Right ventricle myocardium inferior (tissue), 1 donor: ENCODE measurements around the gene LGALS9C. TPM values are rescaled to one million over a fixed set of nuclear protein-coding genes. Genes with fewer than 3 reads are reported as not detected.
"Not testable (repeated sequence)": the region's sequence is repeated elsewhere in the genome, so short reads cannot be mapped to it uniquely, and the experiment has no call there.

Experiments used
- ATAC-seq: fragments of 200-7000 bp; cut with Tn5 transposase; one replicate; pipeline ENCODE4 v1.9.1; 2020; ENCODE audit warnings: mild to moderate bottlenecking, moderate library complexity
- DNase-seq: peaks from one replicate; pipeline ENCODE4 v3.0.0; 2021; ENCODE audit errors: missing footprints
- intact Hi-C: fragments of 100-400 bp; cut with DNase I; formaldehyde crosslinking; loops from one replicate; pipeline ENCODE4 v1.11.0; 2022
- total RNA-seq: library from RNA; stranded (reverse); fragmentation: NEBNext Ultra II Directional; extraction: Animal tissue kit (Norgen Biotek cat#: 25700); gene quantifications from one replicate; pipeline ENCODE4 v1.2.1, GENCODE V29; 2021
- donor health status: DM: no; HTN: yes; CAD: no; lungs with severe emphysema.

Gene LGALS9C
- total RNA-seq, 1 donor from 2014 or later, result not detected

DNA sequence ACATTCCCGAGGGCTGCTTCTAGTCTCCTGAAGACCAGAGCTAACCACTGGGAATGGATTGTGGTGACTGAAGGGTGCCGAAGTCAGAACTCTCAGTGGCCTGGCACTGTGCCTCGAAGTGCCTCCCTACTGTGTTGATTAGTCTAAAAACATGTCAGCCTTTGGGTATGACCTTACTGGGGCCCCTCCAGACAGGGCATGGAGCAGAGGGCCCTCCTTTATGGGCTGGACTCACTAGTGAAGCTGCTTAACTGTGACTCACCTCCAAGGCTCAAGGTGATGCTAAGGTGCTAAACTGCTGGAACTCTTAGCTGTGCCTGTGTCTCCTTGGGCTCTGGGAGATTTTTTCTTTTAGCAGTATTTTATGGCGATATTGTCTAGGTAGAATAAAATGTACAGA, 2.6 kb upstream of the LGALS9C start:
- ATAC-seq, DNase-seq, intact Hi-C loops: not testable (repeated sequence)

DNA sequence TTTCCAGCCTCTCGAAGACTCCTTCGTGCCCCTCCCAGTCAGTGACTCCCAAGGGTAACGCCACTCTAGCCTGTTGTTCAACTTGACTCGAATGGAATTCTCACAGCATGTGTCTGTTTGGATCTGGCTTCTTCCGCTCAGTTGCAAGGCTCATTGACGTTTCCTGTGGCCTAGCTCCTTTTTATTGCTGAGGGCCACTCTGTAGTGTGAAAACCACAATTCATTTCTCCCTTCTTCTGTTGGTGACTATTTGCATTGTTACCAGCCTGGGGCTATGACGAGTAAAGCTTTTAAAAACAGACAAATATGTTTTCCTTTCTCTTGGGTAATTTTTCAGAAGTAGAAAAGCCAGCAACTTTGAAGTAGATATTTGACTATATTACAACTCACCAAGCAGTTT, 1.8 kb upstream of the LGALS9C start:
- intact Hi-C loops, ATAC-seq, DNase-seq: not testable (repeated sequence)

DNA sequence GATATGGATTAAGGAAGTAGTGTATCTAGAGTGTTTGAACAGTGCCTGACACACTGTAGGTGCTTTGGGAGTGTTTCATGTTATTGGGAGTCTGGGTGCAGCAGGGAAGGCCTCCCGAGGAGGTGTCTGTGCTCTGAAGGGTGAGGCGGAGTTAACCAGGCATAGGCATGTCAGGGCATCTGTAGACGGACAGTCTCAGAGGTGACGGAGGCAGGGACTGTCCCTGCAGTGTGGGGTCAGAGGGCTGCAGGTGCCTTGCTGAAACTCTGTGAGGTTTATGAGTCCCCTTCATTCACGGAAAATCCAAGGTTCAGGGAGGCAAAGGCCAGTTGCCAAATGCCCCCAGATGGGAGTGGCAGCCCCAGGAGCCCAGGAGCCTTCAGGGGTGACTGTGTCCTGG, 778 bp downstream of the LGALS9C start:
- intact Hi-C loops, ATAC-seq, DNase-seq: not testable (repeated sequence)

DNA sequence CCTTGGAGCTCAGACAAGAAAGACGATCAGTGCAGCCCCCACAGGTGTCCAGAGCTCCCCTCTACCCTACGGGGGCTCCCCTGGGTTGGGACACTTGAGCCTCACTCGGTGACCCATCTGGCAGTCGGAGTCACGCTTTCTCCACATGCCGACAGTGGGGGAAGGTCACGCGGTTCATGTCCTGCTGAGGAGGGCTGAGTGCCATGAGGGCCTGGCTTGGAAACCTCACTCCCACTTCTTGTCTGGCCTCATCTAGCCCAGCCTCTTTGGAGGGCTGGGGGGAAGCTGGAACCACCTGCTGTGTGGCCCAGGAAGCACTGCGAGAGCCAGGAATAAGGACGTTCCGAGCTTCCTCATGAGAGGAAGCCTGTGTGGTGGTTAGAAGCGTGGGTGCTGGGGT, 1.8 kb downstream of the LGALS9C start:
- DNase-seq, intact Hi-C loops: not testable (repeated sequence)
- peak; percentile 64 for ATAC-seq

DNA sequence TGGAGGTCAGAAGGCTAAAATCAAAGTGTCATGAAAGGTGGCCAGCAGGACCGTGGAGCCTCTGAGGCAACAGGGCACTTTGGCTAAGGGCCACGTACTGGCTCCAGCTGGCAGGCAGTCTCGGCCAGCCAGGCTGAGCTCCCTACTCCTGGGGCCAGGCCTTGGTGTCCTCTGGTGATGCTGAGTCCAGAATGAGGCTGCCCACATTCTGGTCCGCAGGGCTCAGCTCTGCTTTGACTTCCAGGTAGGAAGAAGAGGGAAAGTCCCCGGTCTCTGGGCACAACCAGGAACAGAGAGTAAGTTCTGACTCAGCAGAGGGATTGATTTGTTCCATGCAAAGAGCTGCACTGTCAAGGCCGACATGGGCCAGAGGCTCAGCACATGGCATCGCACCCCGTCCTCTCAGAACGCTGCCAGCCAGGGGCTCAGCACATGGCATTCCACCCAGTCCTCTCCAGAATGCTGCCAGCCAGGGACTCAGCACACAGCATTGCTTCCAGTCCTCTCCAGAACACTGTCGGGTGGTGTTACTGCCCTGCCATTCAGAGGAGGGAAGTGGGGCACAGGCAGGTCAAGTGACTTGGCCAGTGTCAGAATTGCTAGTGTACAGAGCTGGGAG, 2.5 kb downstream of the LGALS9C start:
- intact Hi-C loops, DNase-seq: not testable (repeated sequence)
- ATAC-seq, result peak; percentile 55

DNA sequence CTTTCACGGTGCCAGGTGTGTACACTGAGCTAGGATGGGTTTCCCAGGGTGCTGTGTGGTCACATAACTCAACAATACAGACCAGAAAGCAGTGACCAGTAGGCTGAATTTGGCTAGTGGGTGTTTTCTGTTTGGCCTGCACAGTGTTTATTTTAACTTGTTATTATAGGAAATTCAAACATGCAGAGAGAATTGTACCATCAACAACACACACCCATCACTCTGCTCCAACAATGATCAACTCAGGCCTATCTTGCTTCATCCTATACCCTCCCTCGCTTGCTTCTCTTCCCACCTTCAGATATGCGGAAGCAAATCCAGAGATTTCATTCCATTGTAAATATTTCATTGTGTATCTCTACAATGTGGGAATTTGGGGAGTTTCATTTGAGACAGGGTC, 5.2 kb downstream of the LGALS9C start:
- ATAC-seq, intact Hi-C loops, DNase-seq: not testable (repeated sequence)

DNA sequence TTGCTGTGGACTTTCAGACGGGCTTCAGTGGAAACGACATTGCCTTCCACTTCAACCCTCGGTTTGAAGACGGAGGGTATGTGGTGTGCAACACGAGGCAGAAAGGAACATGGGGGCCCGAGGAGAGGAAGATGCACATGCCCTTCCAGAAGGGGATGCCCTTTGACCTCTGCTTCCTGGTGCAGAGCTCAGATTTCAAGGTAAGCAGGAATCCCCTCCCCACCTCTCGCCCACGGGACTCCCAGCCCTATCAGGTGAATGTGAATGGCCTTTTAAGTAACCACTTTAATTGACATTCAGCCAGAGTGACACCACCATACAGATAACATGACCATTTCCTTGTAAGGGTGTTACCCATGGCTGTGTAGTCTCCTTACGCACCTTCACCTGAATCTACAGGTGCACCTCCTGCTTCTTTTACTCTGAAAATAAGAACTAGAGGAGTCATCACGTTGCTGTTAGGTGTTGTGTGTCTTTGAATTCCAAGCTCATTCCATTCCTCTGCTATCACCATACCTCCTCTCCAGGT, 9.4 kb downstream of the LGALS9C start:
- ATAC-seq, intact Hi-C loops, DNase-seq: not testable (repeated sequence)

DNA sequence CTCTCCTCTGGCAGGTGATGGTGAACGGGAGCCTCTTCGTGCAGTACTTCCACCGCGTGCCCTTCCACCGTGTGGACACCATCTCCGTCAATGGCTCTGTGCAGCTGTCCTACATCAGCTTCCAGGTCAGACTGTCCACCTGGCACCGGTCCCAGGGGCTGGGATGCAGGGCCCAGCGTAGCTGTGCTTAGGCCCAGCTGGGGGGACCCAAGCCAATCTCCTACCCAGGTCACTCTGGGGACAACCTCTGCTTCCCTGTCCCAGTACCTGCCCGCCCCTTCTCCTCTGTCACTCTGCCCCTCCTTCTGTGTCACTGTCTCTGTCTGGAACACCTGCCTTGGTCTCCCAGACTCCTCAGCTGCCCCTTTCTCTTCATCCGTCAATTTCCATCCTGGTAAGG, 11.0 kb downstream of the LGALS9C start:
- DNase-seq, intact Hi-C loops, ATAC-seq: not testable (repeated sequence)

DNA sequence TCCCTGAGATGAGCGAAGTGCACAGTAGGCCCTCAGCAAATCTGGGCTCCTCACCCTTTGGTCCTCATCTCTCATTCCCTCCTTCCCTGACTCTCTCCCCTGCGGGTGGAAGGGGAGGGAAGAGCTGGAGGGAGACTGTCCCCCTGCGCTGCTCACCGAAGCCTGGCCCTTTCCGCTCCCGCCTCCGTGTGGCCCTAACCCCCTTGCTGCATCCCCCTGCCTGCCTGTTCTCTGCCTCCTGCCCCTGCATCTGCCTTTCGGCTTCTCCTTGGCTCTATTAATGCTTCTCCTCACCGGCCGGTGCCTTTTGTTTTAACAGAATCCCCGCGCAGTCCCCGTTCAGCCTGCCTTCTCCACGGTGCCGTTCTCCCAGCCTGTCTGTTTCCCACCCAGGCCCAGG, 12.0 kb downstream of the LGALS9C start:
- ATAC-seq, intact Hi-C loops, DNase-seq: not testable (repeated sequence)

DNA sequence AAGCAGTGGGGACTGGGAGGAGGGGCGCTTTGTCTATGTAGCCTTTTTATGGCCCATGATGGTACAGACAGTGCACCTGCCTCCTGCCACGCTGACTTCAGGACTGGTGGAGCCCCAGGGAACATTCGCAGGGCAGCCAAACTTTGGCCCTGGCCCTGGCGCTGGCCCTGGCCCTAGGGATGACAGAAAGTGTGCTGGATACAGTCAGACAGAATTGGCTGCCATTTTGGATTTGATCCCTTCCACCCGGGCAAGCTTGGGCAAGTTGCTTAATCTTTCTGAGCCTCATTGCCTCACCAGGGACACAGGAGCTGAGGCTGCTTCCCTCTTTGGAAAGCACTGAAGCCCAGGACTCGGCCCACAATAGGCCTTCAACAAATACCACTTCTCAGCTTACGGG, 13.4 kb downstream of the LGALS9C start:
- ATAC-seq, intact Hi-C loops, DNase-seq: not testable (repeated sequence)

DNA sequence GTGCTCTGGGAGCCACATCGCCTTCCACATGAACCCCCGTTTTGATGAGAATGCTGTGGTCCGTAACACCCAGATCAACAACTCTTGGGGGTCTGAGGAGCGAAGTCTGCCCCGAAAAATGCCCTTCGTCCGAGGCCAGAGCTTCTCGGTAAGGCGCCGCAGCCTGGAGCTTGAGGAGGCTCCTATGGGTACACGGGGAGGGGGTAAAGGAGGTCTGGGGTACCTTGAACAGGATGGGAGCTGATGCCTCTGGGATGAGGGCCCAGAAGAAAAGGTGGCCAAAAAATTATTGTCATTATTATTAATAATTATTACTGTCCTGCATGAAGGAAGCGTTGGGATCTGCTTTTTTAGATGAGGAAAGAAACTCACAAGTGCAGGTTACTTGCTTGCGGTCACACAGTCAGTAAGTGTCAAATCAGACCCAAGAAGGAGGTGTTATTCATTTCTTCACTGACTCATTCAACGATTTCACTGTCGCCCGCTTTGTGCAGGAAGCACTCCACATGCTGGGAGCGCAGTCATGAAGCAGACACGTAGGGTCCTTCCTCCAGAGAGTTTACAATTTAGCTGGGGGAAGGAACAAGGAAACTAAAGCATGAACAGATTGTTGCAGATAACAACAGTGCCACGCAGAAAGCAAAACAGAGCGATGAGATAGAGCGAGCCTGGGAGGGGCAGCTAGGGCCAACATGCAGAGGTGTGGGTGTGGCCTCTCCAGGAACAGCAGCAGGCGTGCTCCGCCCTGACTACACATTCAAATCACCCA, 16.3 kb downstream of the LGALS9C start:
- intact Hi-C loops, ATAC-seq, DNase-seq: not testable (repeated sequence)

DNA sequence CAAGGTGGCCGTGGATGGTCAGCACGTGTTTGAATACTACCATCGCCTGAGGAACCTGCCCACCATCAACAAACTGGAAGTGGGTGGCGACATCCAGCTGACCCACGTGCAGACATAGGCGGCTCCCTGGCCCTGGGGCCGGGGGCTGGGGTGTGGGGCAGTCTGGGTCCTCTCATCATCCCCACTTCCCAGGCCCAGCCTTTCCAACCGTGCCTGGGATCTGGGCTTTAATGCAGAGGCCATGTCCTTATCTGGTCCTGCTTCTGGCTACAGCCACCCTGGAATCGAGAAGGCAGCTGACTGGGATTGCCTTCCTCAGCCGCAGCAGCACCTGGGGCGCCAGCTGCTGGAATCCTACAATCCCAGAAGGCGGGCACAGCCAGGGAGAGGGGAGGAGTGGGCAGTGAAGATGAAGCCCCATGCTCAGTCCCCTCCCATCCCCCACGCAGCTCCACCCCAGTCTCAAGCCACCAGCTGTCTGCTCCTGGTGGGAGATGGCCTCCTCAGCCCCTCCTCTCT, 17.7 kb downstream of the LGALS9C start:
- ATAC-seq, DNase-seq, intact Hi-C loops: not testable (repeated sequence)

DNA sequence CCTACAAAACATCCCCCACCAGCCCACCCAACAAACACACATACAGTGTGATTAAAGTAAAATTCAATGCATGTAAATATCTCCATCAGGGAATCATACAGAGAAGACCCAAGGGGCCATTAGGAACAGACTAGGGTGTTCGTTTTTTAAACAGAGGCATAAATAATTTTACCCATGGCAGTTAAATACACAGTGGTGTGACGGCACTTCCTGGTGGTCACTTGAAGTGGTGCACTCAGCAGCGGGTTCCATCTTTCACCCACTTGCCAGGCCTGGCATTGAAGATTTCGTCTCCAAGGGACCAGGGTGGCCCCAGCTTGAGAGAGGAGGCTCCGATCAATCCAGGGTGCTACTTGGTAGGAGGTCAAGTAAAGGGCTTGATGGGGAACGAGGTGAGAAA, 20.5 kb downstream of the LGALS9C start:
- intact Hi-C loops, ATAC-seq: not testable (repeated sequence)

DNA sequence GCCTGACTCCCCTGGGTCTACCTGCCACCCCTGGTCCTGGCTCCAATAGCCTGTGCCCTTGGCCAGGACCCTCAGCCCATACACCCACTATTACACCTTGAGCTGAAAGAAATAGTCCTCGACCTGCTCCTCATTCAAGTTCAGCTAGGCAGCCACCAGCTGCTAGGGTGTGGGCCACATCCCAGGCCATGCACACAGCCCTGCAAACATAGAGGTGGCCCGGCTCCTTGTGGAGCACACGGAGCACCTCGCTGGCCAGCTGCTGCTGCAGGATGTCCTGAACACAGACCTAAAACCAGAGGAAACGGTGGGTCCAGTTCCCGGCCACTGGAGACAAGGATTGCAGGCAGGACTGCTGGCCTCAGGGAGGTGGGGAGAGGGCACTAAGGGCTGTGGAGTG, 22.5 kb downstream of the LGALS9C start:
- intact Hi-C loops, ATAC-seq, DNase-seq: not testable (repeated sequence)

More for the DNA sequence above, 20.5 kb downstream of the LGALS9C start:
- not testable (repeated sequence) for DNase-seq

DNA sequence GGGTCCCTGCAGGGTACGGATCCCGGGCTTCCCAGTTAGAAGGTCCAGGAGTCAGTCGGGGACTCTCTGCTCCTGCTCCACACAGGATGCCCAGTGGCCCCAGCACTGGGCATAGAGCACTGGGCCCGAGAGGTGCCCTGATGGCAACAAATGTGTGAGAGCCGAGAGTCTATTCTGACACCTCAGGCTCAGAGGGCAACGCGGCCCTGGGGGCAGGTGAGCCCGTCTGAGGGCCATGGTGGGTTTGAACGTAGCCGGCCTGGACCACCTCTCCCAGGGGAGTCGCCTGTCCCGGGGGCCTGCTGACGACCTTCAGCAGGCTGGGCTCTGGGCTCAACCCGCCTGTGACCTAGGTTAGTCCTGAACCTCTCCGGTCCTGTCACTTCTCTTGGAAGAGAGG, 23.2 kb downstream of the LGALS9C start:
- ATAC-seq, DNase-seq, intact Hi-C loops: not testable (repeated sequence)

DNA sequence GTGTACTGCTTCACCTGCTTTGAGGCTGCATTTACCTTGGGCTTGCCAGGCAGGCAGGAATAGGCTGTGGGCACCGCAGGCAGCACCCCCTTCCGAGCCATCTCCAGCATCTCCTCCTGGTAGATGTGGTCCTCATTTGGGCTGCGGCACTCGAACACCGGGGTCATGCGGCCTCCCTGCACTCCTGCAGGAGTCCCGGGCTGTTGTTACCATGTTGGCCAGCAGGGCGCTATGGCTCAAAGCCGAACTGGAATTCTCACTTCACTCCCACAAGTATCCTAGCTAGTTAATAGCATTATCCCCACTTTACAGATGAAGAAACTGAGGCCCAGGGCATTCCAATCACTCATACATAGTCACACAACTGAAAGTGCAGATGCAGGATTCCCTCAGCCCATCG, 23.7 kb downstream of the LGALS9C start:
- intact Hi-C loops, ATAC-seq, DNase-seq: not testable (repeated sequence)

DNA sequence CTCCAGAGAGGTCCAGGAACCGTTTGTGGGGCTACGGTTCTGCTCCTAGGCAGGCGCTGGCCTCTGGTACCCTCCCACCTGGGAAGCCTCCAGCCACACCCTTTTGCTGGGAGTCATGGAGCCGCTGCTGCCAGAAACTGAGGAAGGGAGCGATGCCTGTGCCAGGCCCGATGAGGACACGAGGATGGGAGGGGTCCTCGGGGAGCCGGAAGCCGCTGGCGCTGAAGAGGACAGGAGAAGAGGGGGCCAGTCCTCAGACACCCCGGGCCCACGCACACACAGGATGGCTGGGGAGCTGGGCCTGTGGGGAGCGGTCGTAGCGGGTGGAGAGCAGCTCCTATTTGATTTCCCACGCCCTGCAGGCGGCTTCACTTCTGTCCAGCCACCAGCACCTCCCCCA, 24.2 kb downstream of the LGALS9C start:
- DNase-seq, intact Hi-C loops, ATAC-seq: not testable (repeated sequence)

DNA sequence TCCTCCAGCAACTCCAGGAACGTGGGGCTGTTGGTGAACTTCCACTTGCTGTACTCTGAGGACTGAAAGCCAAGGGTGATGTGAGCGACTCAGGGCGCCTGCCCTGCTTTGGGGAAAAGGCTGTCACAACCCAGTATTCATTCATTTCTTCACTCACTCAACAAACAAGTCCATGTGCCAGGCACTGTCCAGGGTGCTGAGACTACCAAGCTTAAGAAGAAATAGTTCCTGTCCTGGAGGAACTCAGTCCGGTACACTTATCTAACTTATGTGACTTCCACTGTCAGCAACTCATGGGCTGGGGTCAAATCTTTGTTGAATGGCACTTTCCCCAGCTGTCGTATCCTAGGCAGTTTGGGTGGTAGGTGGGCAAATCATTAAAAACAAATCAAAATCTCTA, 26.6 kb downstream of the LGALS9C start:
- DNase-seq, intact Hi-C loops, ATAC-seq: not testable (repeated sequence)

DNA sequence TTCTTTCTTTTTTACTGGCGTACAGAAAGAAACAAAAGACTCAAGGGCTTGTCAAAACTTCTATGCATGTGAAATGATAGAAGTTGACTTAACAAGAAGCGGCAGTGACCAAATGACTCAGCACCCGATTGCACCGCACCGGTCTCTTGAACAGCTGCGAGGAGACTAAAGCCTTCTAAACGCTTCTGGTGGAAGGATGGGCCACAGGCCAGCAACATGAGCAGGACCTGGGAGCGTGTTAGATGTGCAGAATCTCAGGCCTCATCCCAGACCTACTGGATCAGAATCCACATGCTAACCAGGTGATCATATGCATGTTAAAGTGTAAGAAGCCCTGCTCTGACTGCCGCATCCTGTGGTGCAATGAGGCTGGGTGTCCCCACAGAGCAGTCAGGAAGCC, 31.1 kb downstream of the LGALS9C start:
- ATAC-seq, intact Hi-C loops, DNase-seq: not testable (repeated sequence)
